Measurements from ENCODE around the gene PGBD5. TPM values are rescaled to one million over a fixed set of nuclear protein-coding genes. Genes with fewer than 3 reads are reported as not detected.

Gene PGBD5
- total and polyA plus RNA-seq, 9 of the 15 experiments (the other 6 are each of a cell fraction or from before 2014, with no cell fraction given): under 0.01 to 0.40 (median 0.10) TPM; not detected in 3

DNA sequence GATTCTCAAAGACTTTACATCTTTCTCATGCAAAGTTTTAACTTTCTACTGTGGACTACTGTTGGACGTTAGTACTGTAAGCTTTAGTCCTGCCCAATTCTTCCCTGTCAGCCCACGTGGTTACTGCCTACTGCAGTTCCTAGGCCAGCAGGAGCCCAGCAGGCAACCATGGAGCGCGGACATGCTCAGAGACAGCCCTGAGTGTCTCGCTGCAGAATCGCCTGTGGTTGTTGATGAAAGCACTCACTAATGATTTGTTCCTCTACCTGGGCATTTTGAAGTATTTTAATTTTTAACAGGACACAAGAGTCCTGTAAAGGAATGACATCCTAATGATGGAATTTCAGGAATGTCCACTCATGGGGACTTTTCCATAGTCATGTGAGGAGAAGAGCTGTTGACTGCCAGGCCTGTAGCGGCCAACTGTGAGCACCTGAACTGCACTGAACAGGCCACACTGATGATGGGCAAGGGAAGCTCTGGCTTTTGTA, 44.1 kb downstream of the PGBD5 start:
- DNase-seq (ENCODE audit: extremely low read depth in 1 of 4, low spot score in 3 of 4) (no peak), ATAC-seq (no peak), FAIRE-seq (no peak)
- no TSS peak for BruUV-seq (replicated peaks)
- Histone ChIP-seq H3K79me2 (ENCODE audit: control insufficient read depth, insufficient read depth, low read length) (no peaks in the 10 kb centered on the region), H3K9me3 (replicated peaks; ENCODE audit: control insufficient read depth, insufficient read depth, low read depth, low read length) (0 out of 2 replicates have a peak, but pooled peaks cover 3% of the 10 kb centered on the region), H4K20me1 (replicated peaks; ENCODE audit: control insufficient read depth, insufficient read depth, low read length) (no peaks in the 10 kb centered on the region), H3K27ac (ENCODE audit: extremely low read depth, low read depth, low read length) (no peak overlapping the region), H3K27me3 (ENCODE audit: control insufficient read depth in 2 of 2, insufficient read depth in 2 of 2, low read length in 2 of 2) (peaks cover 2 to 11% of the 10 kb centered on the region in 2 experiments; a peak in 4 of 5 replicates), H3K9me1 (ENCODE audit: control insufficient read depth, insufficient read depth, low read length) (no peaks in the 10 kb centered on the region), H3K36me3 (ENCODE audit: control insufficient read depth, insufficient read depth, low read length) (no peaks in the 10 kb centered on the region), H3K4me1 (replicated peaks in 1 of 2; ENCODE audit: control insufficient read depth in 2 of 2, insufficient read depth in 2 of 2, low read length in 2 of 2) (no peaks in the 10 kb centered on the region), H3K4me3 (no peak overlapping the region), H3K4me2 (ENCODE audit: insufficient read depth, low read length) (no peak overlapping the region), H2AFZ (ENCODE audit: low read depth, low read length) (no peak overlapping the region), H3K9ac (ENCODE audit: insufficient read depth in 1 of 2, low read depth in 2 of 2, low read length in 2 of 2) (no peak overlapping the region)
- intact Hi-C loops (cut with micrococcal nuclease) (no loop called here), in situ Hi-C loops (cut with MboI) (no loop called here)
- ChIA-PET CTCF (ENCODE audit: low intra/inter-chr PET ratio) (no interaction called here), POLR2A (interaction anchor here (1.6 kb wide), 1 partner anchor 45 kb away, joined by 4 read pairs; no protein-coding TSS in a partner anchor)
- WGBS (ENCODE audit: insufficient coverage, low coverage, missing lambda C conversion rate): under 1% methylated on average over 7 of the region's 7 CpGs
- TF ChIP-seq STAT5B (CRISPR knock-in tag; IDR thresholded peaks at IDR 0.05) (no peak), CREBBP (IDR thresholded peaks at IDR 0.05; ENCODE audit: low read depth, low read length) (no peak), ZNF143 (CRISPR knock-in tag; IDR thresholded peaks at IDR 0.05) (no peak), SIRT6 (IDR thresholded peaks at IDR 0.05; ENCODE audit: low read depth, low read length) (no peak), HMG20A (CRISPR knock-in tag; conservative IDR thresholded peaks at IDR 0.05) (no peak), SRF (CRISPR knock-in tag; IDR thresholded peaks at IDR 0.05) (no peak), U2AF2 (optimal IDR thresholded peaks at IDR 0.05; ENCODE audit: low read depth, low read length) (no peak), ETV1 (tag; conservative IDR thresholded peaks at IDR 0.05; ENCODE audit: low read depth) (no peak)
- TF ChIP-seq, protein P1, sequence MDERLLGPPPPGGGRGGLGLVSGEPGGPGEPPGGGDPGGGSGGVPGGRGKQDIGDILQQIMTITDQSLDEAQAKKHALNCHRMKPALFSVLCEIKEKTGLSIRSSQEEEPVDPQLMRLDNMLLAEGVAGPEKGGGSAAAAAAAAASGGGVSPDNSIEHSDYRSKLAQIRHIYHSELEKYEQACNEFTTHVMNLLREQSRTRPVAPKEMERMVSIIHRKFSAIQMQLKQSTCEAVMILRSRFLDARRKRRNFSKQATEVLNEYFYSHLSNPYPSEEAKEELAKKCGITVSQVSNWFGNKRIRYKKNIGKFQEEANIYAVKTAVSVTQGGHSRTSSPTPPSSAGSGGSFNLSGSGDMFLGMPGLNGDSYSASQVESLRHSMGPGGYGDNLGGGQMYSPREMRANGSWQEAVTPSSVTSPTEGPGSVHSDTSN (CRISPR knock-in tag; IDR thresholded peaks at IDR 0.05; ENCODE audit: low read depth): no peak
- TF ChIP-seq, protein P1 (tag; conservative IDR thresholded peaks at IDR 0.05; ENCODE audit: low read depth): no peak
- TF ChIP-seq, protein P2, sequence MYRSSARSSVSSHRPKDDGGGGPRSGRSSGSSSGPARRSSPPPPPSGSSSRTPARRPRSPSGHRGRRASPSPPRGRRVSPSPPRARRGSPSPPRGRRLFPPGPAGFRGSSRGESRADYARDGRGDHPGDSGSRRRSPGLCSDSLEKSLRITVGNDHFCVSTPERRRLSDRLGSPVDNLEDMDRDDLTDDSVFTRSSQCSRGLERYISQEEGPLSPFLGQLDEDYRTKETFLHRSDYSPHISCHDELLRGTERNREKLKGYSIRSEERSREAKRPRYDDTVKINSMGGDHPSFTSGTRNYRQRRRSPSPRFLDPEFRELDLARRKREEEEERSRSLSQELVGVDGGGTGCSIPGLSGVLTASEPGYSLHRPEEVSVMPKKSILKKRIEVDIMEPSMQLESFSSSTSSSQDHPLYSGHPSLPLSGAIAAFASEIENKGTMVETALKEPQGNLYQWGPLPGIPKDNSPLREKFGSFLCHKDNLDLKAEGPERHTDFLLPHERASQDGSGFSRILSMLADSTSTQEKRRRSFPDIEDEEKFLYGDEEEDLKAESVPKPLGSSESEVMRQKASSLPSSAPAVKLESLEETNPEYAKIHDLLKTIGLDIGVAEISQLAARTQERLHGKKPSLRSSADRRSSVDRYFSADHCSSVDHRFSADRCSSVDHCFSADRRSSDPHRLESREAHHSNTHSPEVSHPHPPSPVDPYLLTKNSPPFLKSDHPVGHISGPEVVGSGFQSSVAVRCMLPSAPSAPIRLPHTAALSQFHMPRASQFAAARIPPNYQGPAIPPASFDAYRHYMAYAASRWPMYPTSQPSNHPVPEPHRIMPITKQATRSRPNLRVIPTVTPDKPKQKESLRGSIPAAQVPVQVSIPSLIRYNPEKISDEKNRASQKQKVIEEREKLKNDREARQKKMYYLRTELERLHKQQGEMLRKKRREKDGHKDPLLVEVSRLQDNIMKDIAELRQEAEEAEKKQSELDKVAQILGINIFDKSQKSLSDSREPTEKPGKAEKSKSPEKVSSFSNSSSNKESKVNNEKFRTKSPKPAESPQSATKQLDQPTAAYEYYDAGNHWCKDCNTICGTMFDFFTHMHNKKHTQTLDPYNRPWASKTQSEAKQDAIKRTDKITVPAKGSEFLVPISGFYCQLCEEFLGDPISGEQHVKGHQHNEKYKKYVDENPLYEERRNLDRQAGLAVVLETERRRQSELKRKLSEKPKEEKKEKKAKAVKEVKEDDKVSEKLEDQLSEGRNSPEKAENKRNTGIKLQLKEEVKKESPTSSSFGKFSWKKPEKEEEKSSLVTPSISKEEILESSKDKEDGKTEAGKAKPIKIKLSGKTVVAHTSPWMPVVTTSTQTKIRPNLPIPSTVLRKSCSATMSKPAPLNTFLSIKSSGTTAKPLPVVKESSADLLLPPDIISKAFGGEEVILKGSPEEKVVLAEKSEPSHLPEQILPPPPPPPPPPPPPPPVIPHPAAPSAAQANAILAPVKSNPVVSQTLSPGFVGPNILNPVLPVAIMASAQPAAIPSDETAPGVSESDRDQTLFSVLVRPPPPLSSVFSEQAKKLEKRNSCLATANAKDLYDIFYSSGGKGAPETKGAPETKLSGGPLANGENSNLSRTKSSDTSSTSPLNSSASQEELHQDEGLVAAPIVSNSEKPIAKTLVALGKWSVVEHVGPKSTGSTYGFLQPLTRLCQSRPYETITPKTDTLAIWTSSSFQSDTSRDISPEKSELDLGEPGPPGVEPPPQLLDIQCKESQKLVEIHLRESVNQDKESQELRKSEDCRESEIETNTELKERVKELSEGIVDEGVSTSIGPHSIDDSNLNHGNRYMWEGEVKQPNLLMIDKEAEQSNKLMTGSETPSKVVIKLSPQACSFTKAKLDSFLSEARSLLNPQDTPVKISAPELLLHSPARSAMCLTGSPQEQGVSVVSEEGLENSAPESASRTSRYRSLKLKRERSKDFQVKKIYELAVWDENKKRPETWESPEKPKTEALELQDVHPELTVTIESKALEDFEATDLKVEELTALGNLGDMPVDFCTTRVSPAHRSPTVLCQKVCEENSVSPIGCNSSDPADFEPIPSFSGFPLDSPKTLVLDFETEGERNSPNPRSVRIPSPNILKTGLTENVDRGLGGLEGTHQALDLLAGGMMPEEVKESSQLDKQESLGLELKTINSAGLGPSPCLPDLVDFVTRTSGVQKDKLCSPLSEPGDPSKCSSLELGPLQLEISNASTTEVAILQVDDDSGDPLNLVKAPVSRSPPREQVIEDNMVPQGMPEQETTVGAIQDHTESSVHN (IDR thresholded peaks at IDR 0.05; ENCODE audit: borderline replicate concordance in 1 of 2, low read depth in 1 of 2): no peak

All from K562 (cell line).